Bronchial epithelial cell (primary cell): ENCODE data around the gene F5. TPM values are rescaled to one million over a fixed set of nuclear protein-coding genes. Genes with fewer than 3 reads are reported as not detected.

ENCODE experiments used
- DNase-seq: peaks from one replicate; pipeline ENCODE4 v3.0.0-alpha.2; 2010; ENCODE audit warnings: low read depth
- FAIRE-seq: peaks from 2 replicates; lab custom pipeline; 2011; peaks lifted over from hg19 to GRCh38; lab: Jason Lieb, UNC
- H3K27me3 ChIP-seq: 2 replicates; pipeline ENCODE4 v1.5.1; 2011; ENCODE audit warnings: low read length; ENCODE audit not compliant: control insufficient read depth, insufficient read depth
- H3K36me3 ChIP-seq: 2 replicates; pipeline ENCODE4 v1.5.1; 2011; ENCODE audit warnings: low read length; ENCODE audit not compliant: control insufficient read depth, insufficient read depth
- H3K4me3 ChIP-seq: 2 replicates; pipeline ENCODE4 v1.5.1; 2011; ENCODE audit warnings: mild to moderate bottlenecking, low read depth, low read length, control low read depth
- total RNA-seq: library from RNA; depleted of rRNA; stranded (reverse); fragments of >200 nt; gene quantifications from 2 replicates; pipeline ENCODE4 v1.2.1, GENCODE V29; 2014
- TF ChIP-seq, protein P1 (sequence below): IDR thresholded peaks from 2 replicates; pipeline ENCODE4 v1.5.1; 2011; ENCODE audit warnings: mild to moderate bottlenecking, moderate library complexity, low read length, control low read depth, inconsistent platforms; ENCODE audit not compliant: insufficient read depth, severe bottlenecking

Gene F5
- total RNA-seq = not detected in 2 replicates

DNA sequence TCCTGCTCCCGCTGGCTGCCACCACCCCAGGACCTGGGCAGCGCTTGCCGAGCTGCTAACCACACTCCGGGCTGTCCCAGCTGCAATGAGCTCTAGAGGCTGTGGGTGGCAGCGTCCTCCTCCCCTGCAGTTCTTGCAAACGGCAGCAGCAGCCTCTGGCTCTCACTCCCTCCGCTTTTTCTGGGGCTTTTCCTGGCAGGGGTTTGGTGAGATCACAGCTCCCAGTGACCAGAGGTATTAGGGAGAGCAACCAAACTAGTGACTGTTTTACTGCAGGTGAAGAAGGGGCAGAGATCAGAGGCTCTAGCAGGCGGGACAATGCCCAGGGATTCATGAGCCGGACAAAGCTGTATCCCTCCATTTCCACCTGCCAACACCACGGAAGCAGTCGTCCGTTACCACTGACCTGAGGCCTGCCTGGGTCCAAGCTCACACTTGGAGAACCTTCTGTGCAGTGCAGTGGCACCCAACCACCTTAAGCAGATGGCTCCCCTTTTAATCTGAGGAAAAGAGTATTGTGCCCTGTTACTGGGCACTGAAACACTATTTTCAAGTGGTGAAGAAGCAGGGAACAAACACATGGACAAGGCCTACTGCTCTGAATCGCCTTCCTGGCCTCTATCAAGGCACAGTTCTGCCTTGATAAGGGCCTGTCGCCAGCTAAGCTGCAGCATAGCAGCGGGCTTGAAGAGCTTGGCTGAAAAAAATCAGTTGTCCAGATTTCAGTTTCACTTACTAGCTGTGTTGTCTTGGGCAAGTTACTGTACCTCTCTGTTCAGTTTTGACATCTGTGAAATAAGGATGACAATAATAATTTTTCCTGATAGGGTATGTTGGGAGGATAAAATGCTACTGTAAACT lies at the start of gene F5:
Gene F5 (minus strand): TSS at position 87 of the 861 bp plus-strand sequence. CDS start 95 bp downstream, outside the sequence.
- H3K36me3 ChIP-seq = no peaks in the 10 kb centered on the region
- H3K27me3 ChIP-seq = no peaks in the 10 kb centered on the region
- TF ChIP-seq, protein P1, sequence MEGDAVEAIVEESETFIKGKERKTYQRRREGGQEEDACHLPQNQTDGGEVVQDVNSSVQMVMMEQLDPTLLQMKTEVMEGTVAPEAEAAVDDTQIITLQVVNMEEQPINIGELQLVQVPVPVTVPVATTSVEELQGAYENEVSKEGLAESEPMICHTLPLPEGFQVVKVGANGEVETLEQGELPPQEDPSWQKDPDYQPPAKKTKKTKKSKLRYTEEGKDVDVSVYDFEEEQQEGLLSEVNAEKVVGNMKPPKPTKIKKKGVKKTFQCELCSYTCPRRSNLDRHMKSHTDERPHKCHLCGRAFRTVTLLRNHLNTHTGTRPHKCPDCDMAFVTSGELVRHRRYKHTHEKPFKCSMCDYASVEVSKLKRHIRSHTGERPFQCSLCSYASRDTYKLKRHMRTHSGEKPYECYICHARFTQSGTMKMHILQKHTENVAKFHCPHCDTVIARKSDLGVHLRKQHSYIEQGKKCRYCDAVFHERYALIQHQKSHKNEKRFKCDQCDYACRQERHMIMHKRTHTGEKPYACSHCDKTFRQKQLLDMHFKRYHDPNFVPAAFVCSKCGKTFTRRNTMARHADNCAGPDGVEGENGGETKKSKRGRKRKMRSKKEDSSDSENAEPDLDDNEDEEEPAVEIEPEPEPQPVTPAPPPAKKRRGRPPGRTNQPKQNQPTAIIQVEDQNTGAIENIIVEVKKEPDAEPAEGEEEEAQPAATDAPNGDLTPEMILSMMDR = peak; percentile 76
- H3K4me3 ChIP-seq = no peak within 1 kb of the TSS
- DNase-seq = peak; percentile 52
- FAIRE-seq = no peak

DNA sequence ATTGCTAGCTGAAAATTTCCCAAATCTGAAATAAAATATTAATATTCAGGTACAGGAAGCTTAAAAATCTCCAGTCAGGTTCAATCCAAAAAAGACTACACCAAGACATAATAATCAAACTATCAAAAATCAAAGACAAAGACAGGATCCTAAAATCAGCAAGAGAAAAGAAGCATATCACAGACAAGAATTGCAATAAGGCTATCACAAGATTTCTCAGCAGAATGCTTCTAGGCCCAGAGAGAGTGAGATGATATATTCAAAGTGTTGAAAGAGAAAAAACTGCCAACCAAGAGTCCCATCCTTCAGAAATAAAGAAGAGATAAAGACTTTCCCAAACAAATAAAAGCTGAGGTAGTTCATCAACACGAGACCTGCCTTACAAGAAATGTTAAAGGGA lies 48.6 kb upstream of the F5 start:
- FAIRE-seq (no peak), DNase-seq (no peak)
- TF ChIP-seq, protein P1 = no peak

DNA sequence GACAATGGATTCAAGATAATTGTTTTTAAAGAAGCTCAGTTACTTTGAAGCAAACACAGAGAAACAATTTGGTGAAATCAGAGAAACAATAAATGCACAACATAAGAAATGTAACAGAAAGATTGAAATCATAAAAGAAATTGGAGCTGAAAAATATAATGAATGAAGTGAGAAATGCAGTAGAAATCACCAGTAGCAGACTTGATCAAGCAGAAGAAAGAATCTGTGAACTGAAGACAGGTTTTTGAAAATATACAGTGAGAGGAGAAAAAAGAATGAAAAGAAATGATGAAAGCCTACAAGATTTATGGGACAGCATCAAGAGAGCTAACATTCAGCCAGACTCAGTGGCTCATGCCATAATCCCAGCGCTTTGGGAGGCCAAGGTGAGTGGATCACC lies 47.9 kb upstream of the F5 start:
- no peaks in the 10 kb centered on the region for H3K27me3 ChIP-seq
- FAIRE-seq (no peak), DNase-seq (no peak)
- TF ChIP-seq, protein P1 = no peak
- no peaks in the 10 kb centered on the region for H3K36me3 ChIP-seq
- no peak overlapping the region for H3K4me3 ChIP-seq

More for the DNA sequence above, 48.6 kb upstream of the F5 start:
- Histone ChIP-seq H3K27me3 (no peaks in the 10 kb centered on the region), H3K4me3 (no peak overlapping the region), H3K36me3 (no peaks in the 10 kb centered on the region)

DNA sequence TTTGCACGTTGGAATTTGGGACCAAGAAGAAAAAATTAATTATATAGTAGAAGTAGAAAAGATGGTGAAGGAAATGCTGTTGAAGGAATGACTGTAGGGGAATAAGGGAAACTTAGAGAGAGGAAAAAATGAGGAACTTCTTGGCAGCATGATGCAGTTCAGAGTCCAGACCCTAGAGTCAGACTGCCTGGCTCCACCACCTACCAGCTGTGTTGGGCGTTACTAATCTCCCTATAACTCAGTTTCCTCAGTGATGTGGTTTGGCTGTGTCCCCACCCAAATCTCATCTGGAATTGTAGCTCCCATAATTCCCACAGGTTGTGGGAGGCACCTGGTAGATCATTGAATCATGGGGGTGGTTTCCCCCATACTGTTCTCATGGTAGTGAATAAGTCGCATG lies 45.0 kb upstream of the F5 start:
- TF ChIP-seq, protein P1 = no peak
- H3K36me3 ChIP-seq = no peaks in the 10 kb centered on the region
- DNase-seq = no peak
- H3K27me3 ChIP-seq = no peaks in the 10 kb centered on the region
- no peak overlapping the region for H3K4me3 ChIP-seq
- no peak for FAIRE-seq

DNA sequence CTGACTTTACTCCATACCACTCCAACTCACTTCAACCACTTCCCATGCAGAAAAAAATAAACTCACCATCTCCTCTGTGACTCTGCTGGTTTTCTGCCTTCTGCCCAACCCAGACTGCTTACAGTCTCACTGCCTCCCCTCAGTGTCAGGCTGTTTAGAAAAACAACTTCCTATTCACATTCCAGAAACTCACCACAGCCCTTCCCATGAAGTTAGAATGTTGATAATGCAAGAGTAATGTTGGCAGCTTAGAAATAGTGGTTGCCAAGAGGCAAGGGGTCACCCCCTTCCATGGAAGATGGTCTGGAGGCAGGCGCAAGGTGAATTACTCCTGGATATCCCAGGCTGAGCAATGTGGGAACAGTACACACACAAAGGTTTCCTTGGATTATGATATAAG lies 43.7 kb upstream of the F5 start, which contains the start of gene SELP:
Gene SELP (minus strand): TSS at position 119 of the 400 bp plus-strand sequence. CDS start 50 bp downstream, at position 69.
- Histone ChIP-seq H3K27me3 (no peaks in the 10 kb centered on the region), H3K36me3 (no peaks in the 10 kb centered on the region), H3K4me3 (no peak within 1 kb of the TSS)
- TF ChIP-seq, protein P1 = no peak
- FAIRE-seq = no peak
- no peak for DNase-seq
